ENCODE measurements around the gene GGA3. TPM values are rescaled to one million over a fixed set of nuclear protein-coding genes. Genes with fewer than 3 reads are reported as not detected.
A peak's percentile ranks its signal among the peaks of the same experiment; 100 is the strongest.
"Not testable (repeated sequence)": the region's sequence is repeated elsewhere in the genome, so short reads cannot be mapped to it uniquely, and the experiment has no call there.

GGA3 gene
- total RNA-seq, 1 experiment from 2014 or later: 13.1 TPM

- peaks cover 7% of the 10 kb centered on the region for H3K9me3 ChIP-seq (replicated peaks)
- no peak for DNase-seq (ENCODE audit: low read depth in 1 of 2, low spot score in 2 of 2)
- H3K27me3 ChIP-seq (replicated peaks): no peaks in the 10 kb centered on the region
- no peak overlapping the region for H3K4me3 ChIP-seq
- H3K27ac ChIP-seq: no peak overlapping the region
- peaks cover 22% of the 10 kb centered on the region for H3K4me1 ChIP-seq (replicated peaks)
- H3K36me3 ChIP-seq: peaks cover 64% of the 10 kb centered on the region
These were observed 6.2 kb upstream of the GGA3 start for GRCh38 chr17:75267411-75268232.

DNA sequence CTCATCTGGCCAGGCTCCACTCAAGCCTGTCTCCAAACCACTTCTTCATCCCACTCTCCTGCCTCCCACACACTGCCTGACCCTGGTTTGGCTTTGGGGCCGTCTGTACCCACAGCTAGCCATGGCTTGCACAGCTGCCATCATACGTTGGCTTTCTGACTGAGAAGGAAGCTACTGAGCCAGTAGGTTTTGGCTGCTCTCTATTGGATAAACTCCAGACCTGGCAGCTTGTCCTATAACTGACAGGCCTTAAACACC, 5.7 kb upstream of the GGA3 start:
- Histone ChIP-seq H3K4me1 (replicated peaks) (peaks cover 24% of the 10 kb centered on the region), H3K27me3 (replicated peaks) (no peaks in the 10 kb centered on the region), H3K27ac (no peak overlapping the region), H3K4me3 (no peak overlapping the region), H3K9me3 (replicated peaks) (peaks cover 7% of the 10 kb centered on the region), H3K36me3 (peaks cover 63% of the 10 kb centered on the region)
- DNase-seq (ENCODE audit: low read depth in 1 of 2, low spot score in 2 of 2): no peak

- Histone ChIP-seq H3K9me3 (replicated peaks) (peaks cover 7% of the 10 kb centered on the region), H3K4me3 (no peak overlapping the region), H3K36me3 (peaks cover 63% of the 10 kb centered on the region), H3K4me1 (replicated peaks) (peaks cover 18% of the 10 kb centered on the region), H3K27me3 (replicated peaks) (no peaks in the 10 kb centered on the region), H3K27ac (no peak overlapping the region)
- no peak for DNase-seq (ENCODE audit: low read depth in 1 of 2, low spot score in 2 of 2)
These were observed 5.1 kb upstream of the GGA3 start for GRCh38 chr17:75266316-75267152.

DNA sequence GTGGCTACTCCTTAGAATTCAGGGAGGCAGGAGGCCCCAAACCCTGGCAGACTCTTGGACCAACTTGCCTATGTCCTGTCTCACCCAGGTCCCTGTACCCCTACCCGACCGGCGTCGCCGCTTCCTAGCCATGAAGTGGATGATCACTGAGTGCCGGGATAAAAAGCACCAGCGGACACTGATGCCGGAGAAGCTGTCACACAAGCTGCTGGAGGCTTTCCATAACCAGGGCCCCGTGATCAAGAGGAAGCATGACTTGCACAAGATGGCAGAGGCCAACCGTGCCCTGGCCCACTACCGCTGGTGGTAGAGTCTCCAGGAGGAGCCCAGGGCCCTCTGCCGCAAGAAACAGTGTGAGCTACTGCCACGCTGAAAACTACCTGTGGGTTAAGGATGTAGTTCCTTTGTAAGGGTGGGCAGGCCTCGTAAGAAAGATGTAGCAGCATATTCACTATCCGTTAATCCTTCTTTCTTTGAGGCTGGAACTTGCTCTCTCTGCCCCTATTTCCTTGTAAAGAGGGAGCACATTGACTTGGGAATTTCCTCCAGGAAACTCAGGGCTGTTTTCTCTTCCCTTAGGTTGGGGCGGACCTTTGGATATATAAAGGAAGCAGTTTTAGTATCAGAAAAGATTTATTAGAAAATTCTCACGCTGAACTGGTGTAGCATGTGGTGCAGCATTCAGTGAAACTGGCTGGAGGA, 4.4 kb upstream of the GGA3 start:
- peaks cover 14% of the 10 kb centered on the region for H3K4me1 ChIP-seq (replicated peaks)
- H3K4me3 ChIP-seq: no peak overlapping the region
- peaks cover 2% of the 10 kb centered on the region; the same call in 1 of the 2 replicates for H3K9me3 ChIP-seq (replicated peaks)

DNA sequence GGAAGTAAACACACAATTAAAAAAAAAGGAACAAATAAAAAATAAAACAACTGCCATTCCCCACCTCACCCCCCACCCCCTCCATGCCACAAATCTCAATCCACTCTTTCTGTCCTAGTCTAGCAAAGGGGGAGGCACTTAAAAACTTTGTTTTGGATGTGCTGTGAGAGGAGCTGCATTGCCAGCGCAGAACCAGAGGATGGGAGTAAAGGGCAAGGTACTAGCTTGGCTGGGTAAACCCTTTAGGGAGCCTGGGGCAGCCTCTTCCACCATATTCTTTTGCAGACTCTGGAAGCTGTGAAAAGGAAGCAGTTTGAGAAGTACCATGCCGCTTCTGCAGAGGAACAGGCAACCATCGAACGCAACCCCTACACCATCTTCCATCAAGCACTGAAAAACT, 1.6 kb upstream of the GGA3 start:
- H3K9me3 ChIP-seq (replicated peaks): no peaks in the 10 kb centered on the region
- no peak for DNase-seq (ENCODE audit: low read depth in 1 of 2, low spot score in 2 of 2)
- no peak overlapping the region for H3K4me3 ChIP-seq
- H3K27me3 ChIP-seq (replicated peaks): no peaks in the 10 kb centered on the region
- peaks cover 69% of the 10 kb centered on the region for H3K36me3 ChIP-seq
- no peak overlapping the region for H3K27ac ChIP-seq
- peaks cover 17% of the 10 kb centered on the region for H3K4me1 ChIP-seq (replicated peaks)

More for the DNA sequence above, 4.4 kb upstream of the GGA3 start:
- peaks cover 63% of the 10 kb centered on the region for H3K36me3 ChIP-seq
- no peak overlapping the region for H3K27ac ChIP-seq
- no peaks in the 10 kb centered on the region for H3K27me3 ChIP-seq (replicated peaks)
- DNase-seq (ENCODE audit: low read depth in 1 of 2, low spot score in 2 of 2): no peak

DNA sequence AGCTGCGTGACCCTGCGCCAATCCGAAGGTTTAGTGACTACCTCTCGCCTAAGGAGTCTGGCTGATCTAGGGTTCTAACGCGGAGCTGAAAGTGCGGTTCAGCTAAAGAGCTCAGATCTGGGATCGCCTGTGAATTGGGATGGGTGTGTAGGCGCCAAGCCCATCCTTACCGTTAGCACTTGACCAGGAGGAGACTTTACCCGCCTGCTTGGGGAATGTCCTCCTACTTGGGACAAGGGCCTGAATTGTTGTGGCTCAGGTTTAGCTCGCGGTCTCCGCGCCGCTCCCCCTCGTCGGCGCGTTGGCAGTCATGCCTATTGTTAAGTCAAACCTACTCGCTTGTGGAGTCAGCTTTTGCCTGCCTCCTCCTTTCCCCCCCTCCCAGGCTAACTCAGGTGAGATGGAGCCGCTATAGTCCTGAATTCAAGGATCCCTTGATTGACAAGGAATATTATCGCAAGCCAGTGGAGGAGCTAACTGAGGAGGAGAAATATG, 753 bp upstream of the GGA3 start:
- H3K4me3 ChIP-seq: peak overlapping the region; percentile 85
- peaks cover 65% of the 10 kb centered on the region for H3K36me3 ChIP-seq
- H3K4me1 ChIP-seq (replicated peaks): peaks cover 17% of the 10 kb centered on the region
- no peak for DNase-seq (ENCODE audit: low read depth in 1 of 2, low spot score in 2 of 2)
- H3K27me3 ChIP-seq (replicated peaks): no peaks in the 10 kb centered on the region
- H3K9me3 ChIP-seq (replicated peaks): no peaks in the 10 kb centered on the region
- peak overlapping the region; percentile 98 for H3K27ac ChIP-seq

- peaks cover 51% of the 10 kb centered on the region for H3K36me3 ChIP-seq
- H3K4me3 ChIP-seq: peak overlapping the region; percentile 85
- H3K9me3 ChIP-seq (replicated peaks): no peaks in the 10 kb centered on the region
- peaks cover 17% of the 10 kb centered on the region for H3K4me1 ChIP-seq (replicated peaks)
- DNase-seq (ENCODE audit: low read depth in 1 of 2, low spot score in 2 of 2): no peak
- no peaks in the 10 kb centered on the region for H3K27me3 ChIP-seq (replicated peaks)
- H3K27ac ChIP-seq: peak overlapping the region; percentile 98
These were observed 618 bp downstream of the GGA3 start for GRCh38 chr17:75260641-75261335.

- peaks cover 11% of the 10 kb centered on the region for H3K4me1 ChIP-seq (replicated peaks)
- DNase-seq (ENCODE audit: low read depth in 1 of 2, low spot score in 2 of 2); H3K27ac ChIP-seq; H3K4me3 ChIP-seq; H3K27me3 ChIP-seq (replicated peaks); H3K9me3 ChIP-seq (replicated peaks): not testable (repeated sequence)
- H3K36me3 ChIP-seq: peaks cover 19% of the 10 kb centered on the region
These were observed 4.2 kb downstream of the GGA3 start for GRCh38 chr17:75257228-75257627.

GRCh38 chr17:75255954-75256698, 5.3 kb downstream of the GGA3 start:
- not testable (repeated sequence) for H3K4me3 ChIP-seq; H3K9me3 ChIP-seq (replicated peaks); H3K27me3 ChIP-seq (replicated peaks); H3K27ac ChIP-seq; DNase-seq (ENCODE audit: low read depth in 1 of 2, low spot score in 2 of 2)
- Histone ChIP-seq H3K4me1 (replicated peaks) (peaks cover 11% of the 10 kb centered on the region), H3K36me3 (peaks cover 12% of the 10 kb centered on the region)

GRCh38 chr17:75252039-75252816, 9.2 kb downstream of the GGA3 start:
- no peaks in the 10 kb centered on the region for H3K27me3 ChIP-seq (replicated peaks)
- no peaks in the 10 kb centered on the region for H3K9me3 ChIP-seq (replicated peaks)
- no peak overlapping the region for H3K27ac ChIP-seq
- DNase-seq (ENCODE audit: low read depth in 1 of 2, low spot score in 2 of 2): no peak
- H3K4me3 ChIP-seq: no peak overlapping the region
- peaks cover 10% of the 10 kb centered on the region; the same call in 1 of the 2 replicates for H3K36me3 ChIP-seq
- H3K4me1 ChIP-seq (replicated peaks): no peaks in the 10 kb centered on the region

- Histone ChIP-seq H3K27me3 (replicated peaks) (no peaks in the 10 kb centered on the region), H3K4me3 (no peak overlapping the region), H3K36me3 (peaks cover 32% of the 10 kb centered on the region), H3K4me1 (replicated peaks) (no peaks in the 10 kb centered on the region), H3K9me3 (replicated peaks) (no peaks in the 10 kb centered on the region), H3K27ac (no peak overlapping the region)
- DNase-seq (ENCODE audit: low read depth in 1 of 2, low spot score in 2 of 2): no peak
These were observed 11.4 kb downstream of the GGA3 start for GRCh38 chr17:75250009-75250471.

- H3K27me3 ChIP-seq (replicated peaks): no peaks in the 10 kb centered on the region
- H3K27ac ChIP-seq: no peak overlapping the region
- no peak overlapping the region for H3K4me3 ChIP-seq
- no peaks in the 10 kb centered on the region for H3K4me1 ChIP-seq (replicated peaks)
- H3K9me3 ChIP-seq (replicated peaks): no peaks in the 10 kb centered on the region
- DNase-seq (ENCODE audit: low read depth in 1 of 2, low spot score in 2 of 2): no peak
- peaks cover 37% of the 10 kb centered on the region for H3K36me3 ChIP-seq
These were observed 11.8 kb downstream of the GGA3 start for GRCh38 chr17:75249564-75249963.

Measured in SJSA1 (cell line).